NCI-H1930 (cell line): ENCODE data around the gene ZNF552.

ENCODE experiments used
- DNase-seq, 2 experiments: peaks; one replicate each; lab custom pipeline; 2025; lab: John Stamatoyannopoulos, UW

The ZNF552 gene

DNA sequence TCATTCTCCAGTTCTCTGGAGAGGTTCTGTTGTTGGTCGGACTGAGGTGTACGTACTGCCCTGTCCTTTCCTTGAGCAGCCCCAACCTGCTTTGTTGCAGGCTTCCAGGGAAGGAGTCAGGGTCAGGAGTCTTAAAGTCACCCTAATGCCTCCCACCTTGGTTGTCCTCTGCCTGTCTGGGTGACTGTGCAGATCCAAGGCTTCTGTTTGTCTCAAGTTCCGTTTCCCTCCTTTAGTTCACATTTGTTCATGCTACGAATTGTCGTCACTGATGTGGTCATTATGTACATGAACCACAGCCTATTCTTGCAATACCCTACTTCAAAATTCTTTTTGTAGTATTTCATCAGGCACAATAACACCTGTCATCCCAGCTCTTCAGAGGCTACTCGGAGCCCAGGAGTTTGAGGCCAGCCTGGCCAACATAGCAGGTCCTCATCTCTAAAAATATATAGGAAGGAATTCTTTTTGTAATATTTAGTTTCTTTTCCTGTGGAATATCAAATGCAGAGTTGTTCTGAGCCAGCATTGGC lies 37.9 kb downstream of the ZNF552 start:
- DNase-seq = no peak

DNA sequence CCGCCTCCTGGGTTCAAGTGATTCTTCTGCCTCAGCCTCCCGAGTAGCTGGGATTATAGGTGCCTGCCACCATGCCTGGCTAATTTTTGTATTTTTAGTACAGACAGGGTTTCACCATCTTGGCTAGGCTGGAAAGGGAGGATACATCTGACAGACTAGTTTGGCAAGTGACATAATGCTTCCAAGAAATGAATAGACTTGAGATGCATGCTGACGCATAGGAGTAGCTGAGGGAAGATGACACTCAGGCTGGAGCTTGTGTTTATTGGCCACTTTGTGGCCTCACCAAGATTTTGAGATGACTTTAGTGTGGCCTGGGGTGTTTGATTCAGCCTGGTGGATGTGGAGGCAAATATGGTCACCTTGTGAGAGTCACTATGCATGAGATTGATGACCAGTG lies 41.2 kb downstream of the ZNF552 start:
- no peak for DNase-seq

DNA sequence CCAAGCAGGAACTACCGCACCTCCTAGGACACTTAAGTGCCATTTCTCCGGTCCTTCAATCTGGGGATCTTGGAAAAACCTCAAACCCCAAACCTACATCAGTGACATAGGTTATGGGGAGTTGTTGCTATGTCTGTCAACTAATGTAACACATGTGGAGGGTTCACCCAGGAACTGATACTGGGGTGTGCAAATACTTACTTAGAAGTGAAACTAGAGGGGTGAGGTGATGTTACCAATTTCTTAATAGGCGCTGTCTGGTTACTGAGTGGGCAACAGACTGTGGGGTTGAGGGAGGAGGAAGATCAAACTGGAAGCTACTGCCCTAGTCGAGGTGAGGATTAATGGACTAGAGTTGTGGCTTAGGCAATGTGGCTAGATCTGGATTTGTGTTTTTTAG lies 43.3 kb downstream of the ZNF552 start:
- no peak for DNase-seq

DNA sequence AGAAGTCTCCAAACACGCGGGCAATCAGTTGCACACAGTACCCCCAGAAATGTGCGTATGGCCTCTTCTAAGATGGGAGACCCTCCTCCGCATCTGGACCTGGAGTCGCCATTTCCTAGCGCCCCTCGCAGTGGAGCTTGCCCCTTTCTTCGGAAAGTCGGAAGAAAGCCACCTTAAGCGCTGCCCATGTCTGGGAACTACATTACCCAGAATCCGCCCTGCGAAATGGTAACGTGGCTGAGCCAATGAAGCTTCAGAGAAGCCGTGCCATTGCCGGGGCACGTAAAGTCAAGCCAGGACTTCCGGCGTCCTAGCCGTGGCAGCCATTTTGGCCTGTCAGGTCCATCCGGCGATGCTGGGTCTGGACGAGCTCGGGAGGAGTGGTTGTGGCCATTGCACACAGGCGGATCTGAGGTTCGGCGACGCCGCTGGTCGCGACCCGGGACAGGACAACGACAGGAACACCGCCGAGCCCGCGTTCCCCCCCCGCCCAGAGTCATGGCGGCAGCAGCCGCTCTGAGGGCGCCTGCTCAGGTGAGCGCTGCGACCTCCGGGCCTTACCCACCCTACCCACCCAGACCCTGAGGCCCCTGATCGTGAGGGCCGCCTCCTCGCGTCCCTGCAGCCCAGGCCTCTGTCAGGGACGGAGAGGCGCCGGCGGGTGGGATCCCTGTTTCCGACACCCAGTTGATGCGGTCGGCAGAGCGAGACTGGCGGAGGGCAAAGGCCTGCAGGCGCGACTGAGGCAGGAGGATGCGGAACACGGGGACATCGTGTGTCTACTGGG lies 45.2 kb downstream of the ZNF552 start, which contains the start of gene ZNF586:
Gene ZNF586 (plus strand): TSS at position 332 of the 787 bp plus-strand sequence. CDS start 167 bp downstream, at position 499.
- DNase-seq = peak; percentile 89 to 92

DNA sequence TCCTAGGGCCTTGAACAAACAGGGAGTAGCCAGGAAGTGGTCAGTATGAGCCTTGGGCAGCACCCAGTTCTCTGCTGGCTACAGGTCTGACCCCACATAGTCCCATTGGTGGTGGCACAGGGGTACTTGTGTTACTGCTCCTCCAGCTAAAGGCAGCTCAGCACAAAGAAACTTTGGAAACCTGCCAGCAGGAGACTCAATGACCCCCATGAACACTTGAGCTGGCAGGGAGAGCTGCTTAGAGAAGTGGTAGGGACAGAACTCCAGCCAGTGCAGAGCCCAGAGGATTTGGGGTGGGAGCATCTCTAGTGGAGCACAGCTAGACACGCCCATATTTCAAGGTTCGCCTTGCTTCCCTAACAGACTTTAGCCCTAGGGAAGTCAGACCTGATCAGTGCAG lies 55.6 kb downstream of the ZNF552 start:
- no peak for DNase-seq

DNA sequence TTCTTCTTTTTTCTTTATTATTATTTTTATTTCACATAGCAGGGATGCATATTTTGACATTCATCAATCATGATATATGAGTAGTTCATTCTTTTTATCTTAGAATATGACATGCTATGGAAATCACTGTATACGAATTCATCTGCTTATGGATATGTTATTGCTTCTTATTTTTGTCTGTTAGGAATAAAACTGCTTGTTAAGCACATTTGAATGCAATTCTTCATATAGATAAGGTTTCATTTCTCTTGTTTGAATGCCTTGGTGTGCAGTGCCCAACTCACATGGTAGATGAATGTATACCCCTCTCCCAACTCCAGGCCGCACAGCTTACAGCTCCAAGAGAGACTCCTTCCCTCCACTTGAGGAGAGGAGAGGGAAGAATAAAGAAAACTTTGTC lies 56.8 kb downstream of the ZNF552 start:
- DNase-seq = no peak
